ENCODE data around the gene FGF1. TPM values are rescaled to one million over a fixed set of nuclear protein-coding genes. Genes with fewer than 3 reads are reported as not detected.

FGF1 gene
- total and polyA plus RNA-seq, 3 donors from 2014 or later, result 1.9 to 4.4 (median 2.2) TPM

- Histone ChIP-seq H3K27me3 (no peaks in the 10 kb centered on the region), H3K27ac (no peak overlapping the region), H3K4me1 (no peaks in the 10 kb centered on the region), H3K36me3 (ENCODE audit: low read depth, missing control alignments) (no peaks in the 10 kb centered on the region), H3K4me3 (no peak overlapping the region), H3K9me3 (no peaks in the 10 kb centered on the region)
- no peak for TF ChIP-seq POLR2A (IDR thresholded peaks at IDR 0.05)
- no peak for TF ChIP-seq CTCF (IDR thresholded peaks at IDR 0.05)
- intact Hi-C loops (cut with DNase I; ENCODE audit: low total_unique reads), result no loop called here
- 85 to 88% methylated on average over 4 of the region's 4 CpGs for WGBS, 2 donors
- DNase-seq, result no peak
Measured at GRCh38 chr5:142602720-142603245, 83.1 kb downstream of the FGF1 start.

DNA sequence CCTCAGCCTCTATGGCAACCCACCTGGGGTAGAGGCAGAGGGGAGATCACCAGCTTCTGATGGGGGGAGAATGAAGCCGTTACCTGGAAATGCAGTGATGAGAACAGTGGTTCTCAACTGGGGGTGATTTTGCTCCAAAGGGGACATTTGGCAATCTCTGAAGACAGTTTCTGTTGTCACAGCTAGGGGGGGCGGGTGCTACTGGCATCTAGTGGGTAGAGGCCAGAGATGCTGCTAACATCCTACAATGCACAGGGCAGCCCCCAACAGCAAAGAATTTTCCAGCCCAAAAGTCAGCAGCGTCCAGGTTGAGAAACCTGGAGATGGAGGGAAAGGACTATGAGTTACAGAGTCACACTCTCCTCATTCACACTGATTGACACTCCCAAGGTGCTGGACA is 84.5 kb downstream of the FGF1 start:
- no peak overlapping the region for H3K27ac ChIP-seq
- H3K36me3 ChIP-seq (ENCODE audit: low read depth, missing control alignments), result no peaks in the 10 kb centered on the region
- H3K4me3 ChIP-seq, result no peak overlapping the region
- no peak for TF ChIP-seq POLR2A (IDR thresholded peaks at IDR 0.05)
- H3K4me1 ChIP-seq, result no peaks in the 10 kb centered on the region
- WGBS, 2 donors, result 89 to 93% methylated on average over 3 of the region's 3 CpGs
- no peaks in the 10 kb centered on the region for H3K27me3 ChIP-seq
- no peak for DNase-seq
- no peaks in the 10 kb centered on the region for H3K9me3 ChIP-seq
- intact Hi-C loops (cut with DNase I; ENCODE audit: low total_unique reads), result no loop called here

- Histone ChIP-seq H3K36me3 (ENCODE audit: low read depth, missing control alignments) (no peaks in the 10 kb centered on the region), H3K9me3 (no peaks in the 10 kb centered on the region), H3K4me3 (no peak overlapping the region), H3K27me3 (no peaks in the 10 kb centered on the region), H3K27ac (peak overlapping the region in 1 of 2 donors; percentile 60), H3K4me1 (no peaks in the 10 kb centered on the region)
- DNase-seq, result peak; percentile 70
- intact Hi-C loops (cut with DNase I; ENCODE audit: low total_unique reads), result no loop called here
- 31 to 53% methylated on average over 20 of the region's 20 CpGs for WGBS, 2 donors
- TF ChIP-seq POLR2A (IDR thresholded peaks at IDR 0.05), result no peak
- no peak for TF ChIP-seq CTCF (IDR thresholded peaks at IDR 0.05)
Measured at GRCh38 chr5:142600611-142601358, 85.1 kb downstream of the FGF1 start.

DNA sequence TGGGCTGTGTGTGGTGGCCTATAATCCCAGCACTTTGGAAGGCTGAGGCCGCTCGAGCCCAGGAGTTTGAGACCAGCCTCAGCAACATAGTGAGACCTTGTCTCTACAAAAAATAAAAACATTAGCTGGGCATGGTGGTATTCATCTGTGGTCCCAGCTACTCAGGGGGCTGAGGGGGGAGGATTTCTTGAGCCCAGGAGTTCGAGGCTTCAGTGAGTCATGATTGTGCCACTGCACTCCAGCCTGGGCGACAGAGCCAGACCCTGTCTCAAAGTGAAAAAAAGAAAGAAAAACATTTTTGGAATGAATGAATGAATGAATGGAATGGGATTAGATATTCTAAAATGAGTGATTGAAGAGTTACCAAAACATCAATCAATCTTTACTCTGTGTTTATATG is 85.8 kb downstream of the FGF1 start:
- H3K36me3 ChIP-seq (ENCODE audit: low read depth, missing control alignments), result no peaks in the 10 kb centered on the region
- WGBS, 2 donors, result 86 to 88% methylated on average over 4 of the region's 4 CpGs
- DNase-seq, result no peak
- no peaks in the 10 kb centered on the region for H3K9me3 ChIP-seq
- H3K4me1 ChIP-seq, result no peaks in the 10 kb centered on the region
- H3K27me3 ChIP-seq, result no peaks in the 10 kb centered on the region
- intact Hi-C loops (cut with DNase I; ENCODE audit: low total_unique reads), result no loop called here
- peak overlapping the region in 1 of 2 donors; percentile 54 for H3K27ac ChIP-seq
- no peak overlapping the region for H3K4me3 ChIP-seq
- TF ChIP-seq CTCF (IDR thresholded peaks at IDR 0.05) (no peak), POLR2A (IDR thresholded peaks at IDR 0.05) (no peak)

GRCh38 chr5:142598338-142598700 is 87.6 kb downstream of the FGF1 start:
- Histone ChIP-seq H3K27ac (no peak overlapping the region), H3K4me3 (no peak overlapping the region), H3K4me1 (no peaks in the 10 kb centered on the region), H3K9me3 (no peaks in the 10 kb centered on the region), H3K36me3 (ENCODE audit: low read depth, missing control alignments) (no peaks in the 10 kb centered on the region), H3K27me3 (no peaks in the 10 kb centered on the region)
- DNase-seq, result no peak
- intact Hi-C loops (cut with DNase I; ENCODE audit: low total_unique reads), result no loop called here
- TF ChIP-seq POLR2A (IDR thresholded peaks at IDR 0.05) (no peak), CTCF (IDR thresholded peaks at IDR 0.05) (no peak)
